ENCODE measurements around the gene RYR3.

DNA sequence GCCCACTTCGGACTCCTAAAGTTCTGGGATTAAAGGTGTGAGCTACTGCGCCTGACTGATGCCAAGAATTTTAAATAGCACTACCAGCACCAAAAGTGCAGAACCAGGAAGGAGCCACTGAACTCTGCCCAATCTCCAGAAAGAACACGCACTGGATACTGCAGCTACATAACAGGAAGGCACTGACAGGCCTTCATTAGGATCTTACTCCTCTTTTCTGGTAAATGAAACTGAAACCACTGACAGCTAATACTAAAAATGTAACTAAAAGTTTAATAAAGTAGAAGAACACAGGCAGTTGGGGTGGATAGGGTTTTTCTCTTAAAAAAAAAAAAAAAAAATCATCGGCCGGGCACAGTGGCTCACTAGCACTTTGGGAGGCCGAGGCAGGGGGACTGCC is 583.4 kb downstream of the RYR3 start:
- TF ChIP-seq, protein P1, sequence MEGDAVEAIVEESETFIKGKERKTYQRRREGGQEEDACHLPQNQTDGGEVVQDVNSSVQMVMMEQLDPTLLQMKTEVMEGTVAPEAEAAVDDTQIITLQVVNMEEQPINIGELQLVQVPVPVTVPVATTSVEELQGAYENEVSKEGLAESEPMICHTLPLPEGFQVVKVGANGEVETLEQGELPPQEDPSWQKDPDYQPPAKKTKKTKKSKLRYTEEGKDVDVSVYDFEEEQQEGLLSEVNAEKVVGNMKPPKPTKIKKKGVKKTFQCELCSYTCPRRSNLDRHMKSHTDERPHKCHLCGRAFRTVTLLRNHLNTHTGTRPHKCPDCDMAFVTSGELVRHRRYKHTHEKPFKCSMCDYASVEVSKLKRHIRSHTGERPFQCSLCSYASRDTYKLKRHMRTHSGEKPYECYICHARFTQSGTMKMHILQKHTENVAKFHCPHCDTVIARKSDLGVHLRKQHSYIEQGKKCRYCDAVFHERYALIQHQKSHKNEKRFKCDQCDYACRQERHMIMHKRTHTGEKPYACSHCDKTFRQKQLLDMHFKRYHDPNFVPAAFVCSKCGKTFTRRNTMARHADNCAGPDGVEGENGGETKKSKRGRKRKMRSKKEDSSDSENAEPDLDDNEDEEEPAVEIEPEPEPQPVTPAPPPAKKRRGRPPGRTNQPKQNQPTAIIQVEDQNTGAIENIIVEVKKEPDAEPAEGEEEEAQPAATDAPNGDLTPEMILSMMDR (conservative IDR thresholded peaks at IDR 0.05 in 1 of 2, IDR thresholded peaks at IDR 0.05 in 1 of 2; ENCODE audit: low read depth in 1 of 2, low read length in 2 of 2) = no peak
- no peak for TF ChIP-seq EZH2 (IDR thresholded peaks at IDR 0.05; ENCODE audit: low read length, missing control alignments)
